IMR-90 (cell line): ENCODE results near the gene IFNAR2. TPM values are rescaled to one million over a fixed set of nuclear protein-coding genes. Genes with fewer than 3 reads are reported as not detected.

Experiments used
- ATAC-seq: fragments of 200-7000 bp; cut with Tn5 transposase; 2 replicates; pipeline ENCODE4 v1.9.1; 2020; ENCODE audit warnings: low read depth, mild to moderate bottlenecking, moderate library complexity
- BruUV-seq: library from RNA; stranded (reverse); fragments of 400-500 nt; replicated peaks from 2 replicates; lab custom pipeline; 2021; lab: Mats Ljungman, UMichigan
- CTCF ChIA-PET: fragments of 300-600 bp; formaldehyde crosslinking; extraction: SDS; loops from one replicate; lab custom pipeline; 2021; ENCODE audit warnings: antibody characterized with exemption; lab: Yijun Ruan, JAX
- POLR2A ChIA-PET: fragments of 300-600 bp; sonication (Branson Sonifier 250); formaldehyde crosslinking; loops from one replicate; lab custom pipeline; 2022; ENCODE audit warnings: antibody characterized with exemption; ENCODE audit not compliant: unreplicated experiment; lab: Charles Lee
- DNase-seq: peaks from one replicate; pipeline ENCODE4 v3.0.0; 2013
- H2AFZ ChIP-seq: replicated peaks from 2 replicates; pipeline ENCODE3; 2013; ENCODE audit warnings: low read length, mild to moderate bottlenecking; ENCODE audit not compliant: poor library complexity
- H2AK5ac ChIP-seq: 2 replicates; pipeline ENCODE4 v1.6.1; 2013; ENCODE audit warnings: low read depth, low read length, inconsistent platforms
- H2AK9ac ChIP-seq: replicated peaks from 2 replicates; pipeline ENCODE3; 2013; ENCODE audit warnings: mild to moderate bottlenecking, low read depth, low read length, moderate library complexity; ENCODE audit not compliant: poor library complexity
- H2BK120ac ChIP-seq: 2 replicates; pipeline ENCODE4 v1.6.1; 2013; ENCODE audit warnings: low read depth, low read length, inconsistent platforms
- H2BK15ac ChIP-seq: 3 replicates; pipeline ENCODE4 v1.6.1; 2013; ENCODE audit warnings: low read depth, low read length, inconsistent platforms
- H2BK20ac ChIP-seq: 2 replicates; pipeline ENCODE4 v1.6.1; 2013; ENCODE audit warnings: low read depth, mild to moderate bottlenecking, inconsistent platforms, low read length, moderate library complexity
- H2BK5ac ChIP-seq: 2 replicates; pipeline ENCODE4 v1.6.1; 2013; ENCODE audit warnings: mild to moderate bottlenecking, low read depth, low read length, inconsistent platforms; ENCODE audit not compliant: poor library complexity, severe bottlenecking
- H3K14ac ChIP-seq: replicated peaks from 2 replicates; pipeline ENCODE4 v1.6.1; 2013; ENCODE audit warnings: low read depth, low read length, inconsistent platforms
- H3K18ac ChIP-seq: 2 replicates; pipeline ENCODE4 v1.6.1; 2013; ENCODE audit warnings: low read depth, low read length, control low read depth
- H3K23ac ChIP-seq: 2 replicates; pipeline ENCODE4 v1.6.1; 2013; ENCODE audit warnings: low read depth, low read length, inconsistent platforms
- H3K27ac ChIP-seq: 2 replicates; pipeline ENCODE4 v1.5.1; 2013; ENCODE audit warnings: mild to moderate bottlenecking, control low read depth, low read length; ENCODE audit not compliant: insufficient read depth
- H3K27me3 ChIP-seq: 2 replicates; pipeline ENCODE4 v1.6.1; 2013; ENCODE audit warnings: low read length; ENCODE audit not compliant: control insufficient read depth, insufficient read depth
- H3K36me3 ChIP-seq: 2 replicates; pipeline ENCODE4 v1.6.1; 2013; ENCODE audit warnings: low read length, mixed read lengths; ENCODE audit not compliant: control insufficient read depth, insufficient read depth
- H3K4ac ChIP-seq: 2 replicates; pipeline ENCODE4 v1.6.1; 2013; ENCODE audit warnings: low read depth, low read length, inconsistent platforms
- H3K4me1 ChIP-seq: 2 replicates; pipeline ENCODE4 v1.6.1; 2013; ENCODE audit warnings: low read length, mixed read lengths; ENCODE audit not compliant: control insufficient read depth, insufficient read depth
- H3K4me2 ChIP-seq: 2 replicates; pipeline ENCODE4 v1.6.1; 2013; ENCODE audit warnings: low read depth, mild to moderate bottlenecking, control low read depth, low read length, moderate library complexity
- H3K4me3 ChIP-seq: 2 replicates; pipeline ENCODE4 v1.5.1; 2013; ENCODE audit warnings: low read depth, mild to moderate bottlenecking, control low read depth, low read length, moderate library complexity; ENCODE audit not compliant: insufficient read depth
- H3K56ac ChIP-seq: 2 replicates; pipeline ENCODE4 v1.6.1; 2013; ENCODE audit warnings: low read length, inconsistent platforms; ENCODE audit not compliant: insufficient read depth; ENCODE audit errors: extremely low read depth
- H3K79me1 ChIP-seq, 2 experiments: 2 replicates each; pipeline ENCODE4 v1.6.1; 2013; ENCODE audit warnings: low read length in 2 of 2, inconsistent platforms in 1 of 2, low read depth in 1 of 2
- H3K9ac ChIP-seq: 2 replicates; pipeline ENCODE4 v1.6.1; 2013; ENCODE audit warnings: low read depth, low read length, control low read depth
- H3K9me1 ChIP-seq: 2 replicates; pipeline ENCODE4 v1.6.1; 2013; ENCODE audit warnings: low read length, inconsistent platforms; ENCODE audit not compliant: insufficient read depth
- H3K9me3 ChIP-seq: 2 replicates; pipeline ENCODE4 v1.6.1; 2013; ENCODE audit warnings: low read length; ENCODE audit not compliant: control insufficient read depth, insufficient read depth
- H4K20me1 ChIP-seq: 2 replicates; pipeline ENCODE4 v1.6.1; 2013; ENCODE audit warnings: low read length, inconsistent platforms; ENCODE audit not compliant: insufficient read depth
- H4K5ac ChIP-seq: 2 replicates; pipeline ENCODE4 v1.6.1; 2013; ENCODE audit warnings: mild to moderate bottlenecking, low read depth, low read length, control low read depth
- H4K8ac ChIP-seq, 2 experiments: 2 replicates each; pipeline ENCODE4 v1.6.1; 2013; ENCODE audit warnings: low read depth in 2 of 2, low read length in 2 of 2, control low read depth in 1 of 2, inconsistent platforms in 1 of 2
- H4K91ac ChIP-seq: 2 replicates; pipeline ENCODE4 v1.6.1; 2013; ENCODE audit warnings: low read depth, low read length, inconsistent platforms; ENCODE audit not compliant: insufficient read depth
- BHLHE40 ChIP-seq: fragments of 150-350 bp; IDR thresholded peaks from 2 replicates; pipeline ENCODE4 v1.6.1; 2016; ENCODE audit warnings: mild to moderate bottlenecking, low read depth, low read length
- POLR2A ChIP-seq: IDR thresholded peaks from 2 replicates; pipeline ENCODE4 v1.6.1; 2012; ENCODE audit warnings: mild to moderate bottlenecking, low read depth, low read length
- RAD21 ChIP-seq: IDR thresholded peaks from 2 replicates; pipeline ENCODE4 v1.6.1; 2012; ENCODE audit warnings: low read length, improper control_type of control experiment
- RCOR1 ChIP-seq: IDR thresholded peaks from 2 replicates; pipeline ENCODE4 v1.6.1; 2012; ENCODE audit warnings: mild to moderate bottlenecking, low read length, improper control_type of control experiment; ENCODE audit not compliant: insufficient replicate concordance
- RFX5 ChIP-seq: IDR thresholded peaks from 2 replicates; pipeline ENCODE4 v1.8.0; 2012; ENCODE audit warnings: low read depth, mild to moderate bottlenecking, low read length, moderate library complexity
- SMC3 ChIP-seq: fragments of 150-350 bp; IDR thresholded peaks from 2 replicates; pipeline ENCODE4 v1.6.1; 2016; ENCODE audit warnings: low read depth, mild to moderate bottlenecking, antibody characterized with exemption, low read length, moderate library complexity
- WGBS, 2 experiments: methylation state at CpG; one replicate each; pipeline versions ENCODE4 v1.1.5 to v1.1.7; 2013; ENCODE audit warnings: missing lambda C conversion rate in 2 of 2; ENCODE audit not compliant: insufficient read length in 1 of 2; ENCODE audit errors: extremely low coverage in 2 of 2; 5-methylcytosine and 5-hydroxymethylcytosine counted together
- dilution Hi-C: fragments of 300-500 bp; cut with HindIII; formaldehyde crosslinking; loops from one replicate; pipeline ENCODE4 v1.14.3; 2018; ENCODE audit warnings: low sequenced_read_pairs; ENCODE audit not compliant: unreplicated experiment
- in situ Hi-C: fragments of 300-500 bp; cut with MboI; formaldehyde crosslinking; loops from 3 replicates; pipeline ENCODE4 v1.14.3; 2019; ENCODE audit warnings: low sequenced_read_pairs, inconsistent platforms, mixed read lengths
- intact Hi-C: fragments of 100-400 bp; cut with micrococcal nuclease; formaldehyde crosslinking; loops from 2 replicates; pipeline ENCODE4 v1.10.0; 2022
- polyA plus RNA-seq, 3 experiments: library from polyadenylated mRNA; depleted of rRNA; stranded (reverse); fragments of >200 nt; gene quantifications; 2 replicates each; pipeline ENCODE4 v1.2.3, GENCODE V29; 2012; ENCODE audit warnings: low replicate concordance in 1 of 3
- total RNA-seq: library from RNA; depleted of rRNA; stranded (reverse); fragments of >200 nt; gene quantifications from 2 replicates; pipeline ENCODE4 v1.2.3, GENCODE V29; 2012
- TF ChIP-seq, protein P1 (sequence below): conservative IDR thresholded peaks from 2 replicates; pipeline ENCODE4 v1.5.1; 2012; ENCODE audit warnings: mild to moderate bottlenecking, low read depth, low read length, improper control_type of control experiment

Gene IFNAR2
- total and polyA plus RNA-seq, 2 of the 4 experiments (the other 2 are of a cell fraction) = 6.3 to 13.9 TPM

- CTCF ChIA-PET = interaction anchor here (0.6 kb wide), 1 partner anchor 29 kb away, joined by 3 read pairs; no protein-coding TSS in a partner anchor
- H3K4ac ChIP-seq = peak overlapping the region; percentile 8; the same call in 1 of the 2 replicates
- POLR2A ChIA-PET = interaction anchor here (0.8 kb wide), 1 partner anchor 22 kb away, joined by 3 read pairs; no protein-coding TSS in a partner anchor
- in situ Hi-C loops (no loop called here), dilution Hi-C loops (no loop called here), intact Hi-C loops (no loop called here)
- 45% methylated on average over 6 of the region's 12 CpGs; no CpG with 5 or more reads in 1 of the 2 experiments for WGBS, 2 experiments
- H3K79me1 ChIP-seq = peaks cover 24 to 32% of the 10 kb centered on the region in 2 experiments
- no peak overlapping the region for H2BK120ac ChIP-seq
- TF ChIP-seq SMC3 (no peak), BHLHE40 (no peak), RCOR1 (no peak), POLR2A (no peak), RFX5 (no peak), RAD21 (no peak)
- TF ChIP-seq, protein P1, sequence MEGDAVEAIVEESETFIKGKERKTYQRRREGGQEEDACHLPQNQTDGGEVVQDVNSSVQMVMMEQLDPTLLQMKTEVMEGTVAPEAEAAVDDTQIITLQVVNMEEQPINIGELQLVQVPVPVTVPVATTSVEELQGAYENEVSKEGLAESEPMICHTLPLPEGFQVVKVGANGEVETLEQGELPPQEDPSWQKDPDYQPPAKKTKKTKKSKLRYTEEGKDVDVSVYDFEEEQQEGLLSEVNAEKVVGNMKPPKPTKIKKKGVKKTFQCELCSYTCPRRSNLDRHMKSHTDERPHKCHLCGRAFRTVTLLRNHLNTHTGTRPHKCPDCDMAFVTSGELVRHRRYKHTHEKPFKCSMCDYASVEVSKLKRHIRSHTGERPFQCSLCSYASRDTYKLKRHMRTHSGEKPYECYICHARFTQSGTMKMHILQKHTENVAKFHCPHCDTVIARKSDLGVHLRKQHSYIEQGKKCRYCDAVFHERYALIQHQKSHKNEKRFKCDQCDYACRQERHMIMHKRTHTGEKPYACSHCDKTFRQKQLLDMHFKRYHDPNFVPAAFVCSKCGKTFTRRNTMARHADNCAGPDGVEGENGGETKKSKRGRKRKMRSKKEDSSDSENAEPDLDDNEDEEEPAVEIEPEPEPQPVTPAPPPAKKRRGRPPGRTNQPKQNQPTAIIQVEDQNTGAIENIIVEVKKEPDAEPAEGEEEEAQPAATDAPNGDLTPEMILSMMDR = no peak
- no peaks in the 10 kb centered on the region for H4K20me1 ChIP-seq
- H3K36me3 ChIP-seq = peaks cover 9% of the 10 kb centered on the region
- H2AK9ac ChIP-seq = peak overlapping the region; percentile 86
- no peak overlapping the region for H3K27ac ChIP-seq
- H2BK15ac ChIP-seq = no peak overlapping the region
- no peak overlapping the region for H4K5ac ChIP-seq
- DNase-seq (peak; percentile 14), ATAC-seq (no peak)
- H3K9ac ChIP-seq = no peak overlapping the region
- no peak overlapping the region for H3K56ac ChIP-seq
- no peak overlapping the region for H4K91ac ChIP-seq
- H3K23ac ChIP-seq = peak overlapping the region; percentile 76; the same call in 1 of the 2 replicates
- H2BK5ac ChIP-seq = no peak overlapping the region
- H3K9me3 ChIP-seq = no peaks in the 10 kb centered on the region
- H3K27me3 ChIP-seq = no peaks in the 10 kb centered on the region
- H3K4me3 ChIP-seq = peak overlapping the region; percentile 89
- no peak overlapping the region for H3K18ac ChIP-seq
- peak overlapping the region; percentile 37; the same call in 1 of the 2 replicates for H3K14ac ChIP-seq
- peak overlapping the region in 1 of 2 experiments; percentile 36; a peak in 1 of 4 replicates for H4K8ac ChIP-seq
- no peak overlapping the region for H2BK20ac ChIP-seq
- peaks cover 14% of the 10 kb centered on the region for H3K9me1 ChIP-seq
- peaks cover 2% of the 10 kb centered on the region for H3K4me1 ChIP-seq
- H2AK5ac ChIP-seq = 0 out of 2 replicates have a peak overlapping the region, but pooled peaks have one; percentile 30
- no TSS peak for BruUV-seq
- peak overlapping the region; percentile 99 for H3K4me2 ChIP-seq
- H2AFZ ChIP-seq = peak overlapping the region; percentile 87
These were observed 35.9 kb downstream of the IFNAR2 start for GRCh38 chr21:33265664-33266049.
